SU-DHL-6 (cell line): Measurements from ENCODE around the gene RBFOX2.

Experiments
- H2AFZ ChIP-seq: fragments of 200-600 bp; sonication (generic); 2 replicates; pipeline ENCODE4 v1.6.1; 2014; ENCODE audit warnings: low read depth, mild to moderate bottlenecking, moderate library complexity, mixed read lengths, antibody characterized with exemption, low read length; ENCODE audit not compliant: severe bottlenecking
- H3F3A ChIP-seq: fragments of 200-600 bp; shearing (Covaris generic); 2 replicates; pipeline ENCODE4 v1.6.0; 2016; ENCODE audit warnings: antibody characterized with exemption, mild to moderate bottlenecking; ENCODE audit not compliant: insufficient read depth
- H3K27ac ChIP-seq: fragments of 200-600 bp; sonication (generic); 2 replicates; pipeline ENCODE4 v1.5.1; 2016; ENCODE audit warnings: low read depth, mild to moderate bottlenecking, low read length, moderate library complexity, mixed read lengths
- H3K27me3 ChIP-seq: fragments of 200-600 bp; sonication (generic), shearing (Covaris generic); 2 replicates; pipeline ENCODE4 v1.6.0; 2014; ENCODE audit warnings: mild to moderate bottlenecking, low read length
- H3K36me3 ChIP-seq: fragments of 200-600 bp; sonication (generic); 2 replicates; pipeline ENCODE4 v1.6.1; 2014; ENCODE audit warnings: mild to moderate bottlenecking, low read length, mixed read lengths
- H3K4me2 ChIP-seq: fragments of 300-600, 200-600 bp; shearing (Covaris generic), sonication (generic); 2 replicates; pipeline ENCODE4 v1.6.0; 2014; ENCODE audit warnings: low read length, low read depth, mild to moderate bottlenecking; ENCODE audit not compliant: poor library complexity, severe bottlenecking
- H3K4me3 ChIP-seq: fragments of 200-600 bp; sonication (generic); 2 replicates; pipeline ENCODE4 v1.5.1; 2014; ENCODE audit warnings: antibody characterized with exemption, low read length, mild to moderate bottlenecking, mixed read lengths; ENCODE audit not compliant: insufficient read depth, poor library complexity, severe bottlenecking
- H3K79me2 ChIP-seq: fragments of 200-600 bp; sonication (generic); 2 replicates; pipeline ENCODE4 v1.6.1; 2014; ENCODE audit warnings: mild to moderate bottlenecking, low read length, moderate library complexity; ENCODE audit not compliant: insufficient read depth
- H3K9ac ChIP-seq: fragments of 200-600 bp; sonication (generic); 2 replicates; pipeline ENCODE4 v1.7.0; 2014; ENCODE audit warnings: mild to moderate bottlenecking, low read length
- H3K9me2 ChIP-seq: fragments of 200-600 bp; sonication (generic); replicated peaks from 2 replicates; pipeline ENCODE4 v1.6.1; 2014; ENCODE audit warnings: low read length; ENCODE audit not compliant: insufficient read depth
- H3K9me3 ChIP-seq: fragments of 200-600 bp; sonication (generic); 2 replicates; pipeline ENCODE4 v1.6.1; 2014; ENCODE audit warnings: low read length, mixed read lengths; ENCODE audit not compliant: insufficient read depth
- H4K20me1 ChIP-seq: fragments of 200-600 bp; sonication (generic); 2 replicates; pipeline ENCODE4 v1.6.1; 2014; ENCODE audit warnings: low read depth, mild to moderate bottlenecking, antibody characterized with exemption, low read length, moderate library complexity, mixed read lengths
- CTCF ChIP-seq: fragments of 200-600 bp; sonication (generic); IDR thresholded peaks from one replicate; pipeline ENCODE4 v1.5.1; 2017; ENCODE audit warnings: antibody characterized with exemption, mild to moderate bottlenecking, low read length, moderate library complexity; ENCODE audit not compliant: insufficient read depth, poor library complexity, severe bottlenecking
- EZH2phosphoT487 ChIP-seq: fragments of 200-600 bp; sonication (generic), shearing (Covaris generic); conservative IDR thresholded peaks from 2 replicates; pipeline ENCODE4 v1.6.1; 2018; ENCODE audit warnings: mild to moderate bottlenecking, antibody characterized with exemption, low read length, moderate library complexity, mixed read lengths

RBFOX2 gene

DNA sequence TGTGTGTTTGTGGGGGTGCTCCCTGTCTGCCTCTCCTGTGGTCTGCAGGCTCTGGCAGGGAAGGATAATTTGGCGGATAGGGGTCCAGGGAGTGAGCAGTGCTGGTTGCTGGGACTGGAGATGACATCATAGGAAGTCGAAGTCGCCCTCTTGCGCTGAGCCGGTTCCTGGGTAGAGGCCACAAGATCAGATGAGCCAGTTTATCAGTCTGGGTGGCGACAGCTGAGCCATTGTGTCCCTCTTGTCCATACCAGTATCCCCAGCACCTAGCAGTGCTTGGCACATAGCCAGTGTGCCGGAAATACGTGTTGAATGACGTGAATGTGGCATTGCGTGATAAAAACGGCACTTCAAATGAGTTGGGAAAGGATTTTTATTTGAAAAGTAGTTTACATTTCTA, 301.2 kb downstream of the RBFOX2 start:
- no peaks in the 10 kb centered on the region for H4K20me1 ChIP-seq
- no peaks in the 10 kb centered on the region for H3K27me3 ChIP-seq
- no peak overlapping the region for H3K4me2 ChIP-seq
- H3K79me2 ChIP-seq: no peaks in the 10 kb centered on the region
- H2AFZ ChIP-seq: no peak overlapping the region
- no peaks in the 10 kb centered on the region for H3K9me2 ChIP-seq
- H3K27ac ChIP-seq: no peak overlapping the region
- no peak overlapping the region for H3K4me3 ChIP-seq
- no peaks in the 10 kb centered on the region for H3K36me3 ChIP-seq
- H3K9ac ChIP-seq: no peak overlapping the region
- no peaks in the 10 kb centered on the region for H3F3A ChIP-seq
- TF ChIP-seq EZH2phosphoT487 (no peak), CTCF (no peak)
- no peaks in the 10 kb centered on the region for H3K9me3 ChIP-seq

- H3K4me2 ChIP-seq: no peak overlapping the region
- H3K79me2 ChIP-seq: no peaks in the 10 kb centered on the region
- no peaks in the 10 kb centered on the region for H3K9me3 ChIP-seq
- H3K4me3 ChIP-seq: no peak overlapping the region
- no peaks in the 10 kb centered on the region for H3F3A ChIP-seq
- no peaks in the 10 kb centered on the region for H3K36me3 ChIP-seq
- H4K20me1 ChIP-seq: no peaks in the 10 kb centered on the region
- no peaks in the 10 kb centered on the region for H3K27me3 ChIP-seq
- no peak overlapping the region for H3K27ac ChIP-seq
- TF ChIP-seq CTCF (no peak), EZH2phosphoT487 (no peak)
- no peaks in the 10 kb centered on the region for H3K9me2 ChIP-seq
- H3K9ac ChIP-seq: no peak overlapping the region
- H2AFZ ChIP-seq: no peak overlapping the region
Observed at GRCh38 chr22:35726933-35727332, 301.7 kb downstream of the RBFOX2 start.

DNA sequence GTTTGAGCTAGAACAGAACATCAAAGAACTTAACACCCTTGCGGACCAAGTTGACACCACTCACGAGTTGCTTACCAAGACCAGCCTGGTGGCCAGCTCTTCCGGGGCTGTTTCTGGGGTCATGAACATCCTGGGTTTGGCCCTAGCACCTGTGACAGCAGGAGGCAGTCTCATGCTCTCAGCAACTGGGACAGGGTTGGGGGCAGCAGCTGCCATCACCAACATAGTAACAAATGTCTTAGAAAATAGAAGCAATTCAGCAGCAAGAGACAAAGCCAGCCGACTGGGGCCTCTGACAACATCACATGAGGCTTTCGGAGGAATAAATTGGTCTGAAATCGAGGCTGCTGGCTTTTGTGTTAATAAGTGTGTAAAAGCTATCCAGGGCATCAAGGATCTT, 302.2 kb downstream of the RBFOX2 start:
- Histone ChIP-seq H4K20me1 (no peaks in the 10 kb centered on the region), H3K9ac (no peak overlapping the region), H3F3A (no peaks in the 10 kb centered on the region), H3K79me2 (no peaks in the 10 kb centered on the region), H3K4me2 (no peak overlapping the region), H3K9me2 (no peaks in the 10 kb centered on the region), H3K36me3 (no peaks in the 10 kb centered on the region), H2AFZ (no peak overlapping the region), H3K27me3 (no peaks in the 10 kb centered on the region), H3K4me3 (no peak overlapping the region), H3K27ac (no peak overlapping the region), H3K9me3 (no peaks in the 10 kb centered on the region)
- no peak for TF ChIP-seq CTCF

GRCh38 chr22:35725521-35725920, 303.1 kb downstream of the RBFOX2 start:
- no peak overlapping the region for H3K4me2 ChIP-seq
- H3K4me3 ChIP-seq: no peak overlapping the region
- no peaks in the 10 kb centered on the region for H3K9me3 ChIP-seq
- H3K27ac ChIP-seq: no peak overlapping the region
- no peaks in the 10 kb centered on the region for H4K20me1 ChIP-seq
- H3K36me3 ChIP-seq: no peaks in the 10 kb centered on the region
- no peaks in the 10 kb centered on the region for H3K27me3 ChIP-seq
- H3K79me2 ChIP-seq: no peaks in the 10 kb centered on the region
- H2AFZ ChIP-seq: no peak overlapping the region
- TF ChIP-seq CTCF (no peak), EZH2phosphoT487 (no peak)
- no peak overlapping the region for H3K9ac ChIP-seq
- H3K9me2 ChIP-seq: no peaks in the 10 kb centered on the region
- H3F3A ChIP-seq: no peaks in the 10 kb centered on the region
